VCaP (cell line): ENCODE results near the gene SH2D3A.

Experiments used
- H3K27ac ChIP-seq: fragments of 450-650 bp; 2 replicates; pipeline ENCODE4 v1.5.1; 2017
- CTCF ChIP-seq: fragments of 450-650 bp; conservative IDR thresholded peaks from 2 replicates; pipeline ENCODE4 v1.5.1; 2017; ENCODE audit warnings: mild to moderate bottlenecking, moderate library complexity

Gene SH2D3A

GRCh38 chr19:6796278-6796677, 29.0 kb upstream of the SH2D3A start:
- TF ChIP-seq CTCF, result no peak
- no peak overlapping the region for H3K27ac ChIP-seq

- H3K27ac ChIP-seq, result peak overlapping the region; percentile 75; the same call in 1 of the 2 replicates
- no peak for TF ChIP-seq CTCF
These were observed 27.6 kb upstream of the SH2D3A start for GRCh38 chr19:6794686-6795431.

GRCh38 chr19:6793973-6794372, 26.7 kb upstream of the SH2D3A start:
- no peak for TF ChIP-seq CTCF
- peak overlapping the region; percentile 75 for H3K27ac ChIP-seq

- no peak for TF ChIP-seq CTCF
- peak overlapping the region; percentile 75 for H3K27ac ChIP-seq
These were observed 26.2 kb upstream of the SH2D3A start for GRCh38 chr19:6793411-6793810.

GRCh38 chr19:6791237-6791636, 24.0 kb upstream of the SH2D3A start:
- H3K27ac ChIP-seq, result no peak overlapping the region
- TF ChIP-seq CTCF, result no peak

GRCh38 chr19:6790194-6791128, 23.2 kb upstream of the SH2D3A start:
- TF ChIP-seq CTCF, result no peak
- H3K27ac ChIP-seq, result no peak overlapping the region

- peak overlapping the region; percentile 39 for H3K27ac ChIP-seq
- TF ChIP-seq CTCF, result no peak
These were observed 21.7 kb upstream of the SH2D3A start for GRCh38 chr19:6788896-6789295.
